HG02885 (cell line): ENCODE data around the gene ITCH.
A peak's percentile ranks its signal among the peaks of the same experiment; 100 is the strongest.
"Not testable (repeated sequence)": the region's sequence is repeated elsewhere in the genome, so short reads cannot be mapped to it uniquely, and the experiment has no call there.

Experiments used
- ATAC-seq: cut with Tn5 transposase; IDR thresholded peaks from one replicate; pipeline ENCODE4 v1.9.1; 2021; ENCODE audit warnings: mild to moderate bottlenecking; ENCODE audit not compliant: unreplicated experiment, poor library complexity

Gene ITCH

DNA sequence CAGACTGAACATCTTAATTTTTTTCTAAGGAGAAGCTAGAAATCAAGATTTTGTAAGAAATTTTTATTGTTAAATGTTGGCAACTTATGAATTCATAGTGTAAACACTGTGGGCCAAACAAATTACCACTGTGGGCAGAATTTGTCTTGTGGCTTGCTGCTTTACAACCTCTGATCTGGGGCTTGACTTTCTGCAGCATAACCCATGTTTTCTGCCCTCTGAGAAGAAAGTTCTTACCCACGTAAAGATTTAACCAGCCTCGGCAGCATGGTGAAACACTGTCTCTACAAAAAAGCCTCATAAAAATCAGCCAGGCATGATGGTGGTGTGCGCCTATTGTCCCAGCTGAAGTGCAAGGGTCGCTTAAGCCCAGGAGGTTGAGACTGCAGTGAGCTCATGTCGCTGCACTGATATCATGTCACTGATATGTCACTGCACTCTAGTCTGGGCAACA is 12.9 kb downstream of the ITCH start:
- no peak for ATAC-seq

- ATAC-seq, result peak; percentile 77
Observed at GRCh38 chr20:34377072-34377847, 14.2 kb downstream of the ITCH start.

DNA sequence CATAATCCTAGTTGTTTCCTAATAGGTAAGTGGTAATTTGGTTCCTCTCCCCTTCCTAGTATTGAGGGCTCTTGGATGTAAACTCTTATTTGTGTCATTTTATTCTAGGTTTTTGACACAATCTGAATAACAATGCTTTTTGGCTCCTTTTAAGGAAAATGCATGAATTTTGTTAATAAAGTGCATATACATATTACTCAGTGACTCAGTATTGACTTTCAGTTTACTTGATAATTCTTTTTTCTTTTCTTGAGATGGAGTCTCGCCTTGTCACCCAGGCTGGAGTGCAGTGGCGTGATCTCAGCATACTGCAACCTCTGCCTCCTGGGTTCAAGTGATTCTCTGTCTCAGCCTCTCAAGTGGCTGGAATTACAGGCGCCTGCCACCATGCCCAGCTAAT is 19.1 kb downstream of the ITCH start:
- ATAC-seq, result no peak

- ATAC-seq, result not testable (repeated sequence)
Observed at GRCh38 chr20:34382877-34383455, 19.9 kb downstream of the ITCH start.

DNA sequence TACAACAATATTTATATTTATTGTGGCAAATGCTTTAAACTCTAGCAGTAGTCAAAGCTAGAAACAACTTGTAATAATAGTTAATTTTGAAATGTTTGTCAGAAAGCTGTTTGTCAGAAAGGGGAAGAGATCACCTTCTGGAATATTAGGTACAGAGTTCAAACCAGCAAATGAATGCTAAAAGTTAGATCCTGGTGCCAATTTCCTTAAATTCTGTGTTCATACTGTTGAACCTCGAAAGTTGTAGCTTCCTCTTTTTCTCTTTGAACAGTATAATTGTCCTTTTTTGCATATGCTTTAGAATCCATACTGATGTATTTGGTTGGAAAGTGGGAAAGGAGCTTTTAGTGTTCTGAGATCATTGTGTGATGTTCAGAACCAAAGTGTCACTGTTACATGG is 22.4 kb downstream of the ITCH start:
- no peak for ATAC-seq

DNA sequence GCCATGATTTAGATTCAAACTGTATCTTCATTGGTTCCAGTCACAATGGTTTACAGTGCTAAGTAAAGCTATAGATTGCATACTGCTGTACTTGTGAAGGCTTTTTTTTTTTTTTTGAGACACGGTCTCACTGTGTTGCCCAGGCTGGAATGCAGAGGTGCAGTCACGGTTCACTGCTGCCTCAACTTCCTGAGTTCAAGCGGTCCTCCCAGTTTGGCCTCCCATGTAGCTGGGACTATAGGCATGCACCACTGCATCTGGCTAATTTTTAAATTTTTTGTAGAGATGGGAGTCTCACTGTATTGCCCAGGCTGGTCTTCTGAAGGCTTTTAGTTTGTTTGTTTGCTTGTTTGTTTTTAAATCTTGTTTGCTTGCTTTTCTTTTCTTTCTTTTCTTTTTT is 24.9 kb downstream of the ITCH start:
- no peak for ATAC-seq

DNA sequence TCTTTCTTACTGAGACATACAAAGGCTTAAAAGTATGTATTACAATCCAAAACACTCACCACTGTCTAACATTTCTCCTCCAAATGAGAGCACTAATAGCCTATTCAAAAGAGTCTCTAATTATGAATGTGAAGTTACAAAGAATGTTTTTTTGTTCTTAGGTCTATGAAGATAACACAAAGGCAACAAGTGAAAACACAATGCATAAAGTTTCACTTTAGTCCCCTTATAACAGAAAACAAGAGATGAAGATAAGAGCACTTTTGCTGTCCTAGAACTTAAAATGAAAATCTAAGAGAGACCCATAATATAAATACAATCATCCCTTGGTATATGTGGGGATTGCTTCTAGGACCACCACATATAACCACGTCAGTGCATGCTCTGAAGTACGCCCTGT is 25.6 kb downstream of the ITCH start:
- no peak for ATAC-seq

- no peak for ATAC-seq
Observed at GRCh38 chr20:34389206-34389953, 26.3 kb downstream of the ITCH start.

DNA sequence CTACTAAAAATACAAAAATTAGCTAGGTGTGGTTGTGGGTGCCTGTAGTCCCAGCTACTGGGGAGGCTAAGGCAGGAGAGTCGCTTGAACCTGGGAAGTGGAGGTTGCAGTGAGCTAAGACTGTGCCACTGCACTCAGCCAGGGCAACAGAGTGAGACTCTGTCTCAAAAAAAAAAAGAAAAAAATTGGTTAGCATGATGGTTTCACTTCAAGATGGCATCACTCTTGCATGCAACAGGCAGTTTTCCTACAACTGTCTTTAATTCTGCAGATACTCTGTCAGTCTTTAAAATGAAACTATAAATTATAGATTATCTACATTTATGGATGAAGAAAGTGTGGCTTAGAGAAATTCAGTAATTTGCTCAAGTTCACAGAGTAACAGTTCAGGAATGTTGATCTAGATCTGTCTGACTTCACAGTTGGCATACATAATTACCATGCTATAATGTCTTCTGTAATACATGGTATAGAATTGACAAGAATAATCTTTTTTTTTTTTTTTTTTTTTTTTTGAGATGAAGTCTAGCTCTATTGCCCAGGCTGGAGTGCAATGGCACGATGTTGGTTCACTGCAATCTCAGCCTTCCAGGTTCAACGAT is 27.0 kb downstream of the ITCH start:
- ATAC-seq, result no peak

GRCh38 chr20:34396408-34396807 is 33.3 kb downstream of the ITCH start:
- ATAC-seq, result no peak

- no peak for ATAC-seq
Observed at GRCh38 chr20:34397096-34397495, 34.0 kb downstream of the ITCH start.

DNA sequence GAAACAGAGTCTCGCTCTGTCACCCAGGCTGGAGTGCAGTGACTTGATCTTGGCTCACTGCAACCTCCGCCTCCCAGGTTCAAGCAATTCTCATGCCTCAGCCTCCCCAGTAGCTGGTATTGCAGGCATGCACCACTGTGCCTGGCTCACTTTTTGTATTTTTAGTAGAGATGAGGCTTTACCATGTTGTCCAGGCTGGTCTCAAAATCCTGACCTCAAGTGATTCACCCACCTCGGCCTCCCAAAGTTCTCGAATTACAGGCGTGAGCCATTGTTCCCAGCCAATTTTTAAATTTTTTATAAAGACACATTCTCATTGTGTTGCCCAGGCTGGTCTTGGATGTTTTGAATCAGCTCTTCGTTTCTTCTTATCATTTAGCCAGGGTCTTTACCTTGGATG is 37.7 kb downstream of the ITCH start:
- ATAC-seq, result not testable (repeated sequence)

DNA sequence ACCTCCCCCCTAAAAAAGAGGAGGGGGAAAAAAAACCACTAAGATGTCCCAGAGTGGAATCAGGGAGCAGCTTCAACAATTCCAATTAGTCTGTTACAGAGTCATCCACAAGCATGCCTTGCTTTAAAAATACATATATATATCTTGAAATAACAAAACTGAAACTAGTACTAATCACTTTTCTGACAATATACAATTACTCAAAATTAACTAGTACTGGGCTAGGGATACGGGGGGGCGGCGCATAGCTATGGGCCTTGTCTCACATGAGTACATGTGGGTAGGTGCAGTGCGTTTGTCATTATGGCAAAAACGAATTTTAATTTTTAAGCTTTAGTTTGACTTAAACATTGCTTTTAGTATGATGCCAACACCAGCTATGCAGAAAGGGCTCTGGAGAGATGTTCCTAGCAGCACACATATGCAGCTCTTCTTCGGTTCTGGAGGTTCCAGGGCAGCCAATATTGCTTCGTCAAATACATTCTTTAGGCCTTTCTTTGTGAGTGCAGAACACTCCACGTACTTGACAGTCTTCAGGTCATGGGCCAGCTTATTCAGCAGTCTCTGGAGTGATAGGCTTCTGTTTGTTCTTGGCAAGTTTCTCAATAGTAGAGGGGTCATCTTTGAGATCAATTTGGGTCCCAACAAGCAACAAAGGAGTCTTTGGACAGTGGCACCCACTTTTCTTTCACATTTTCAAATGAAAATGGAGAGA is 38.8 kb downstream of the ITCH start:
- no peak for ATAC-seq

- ATAC-seq, result no peak
Observed at GRCh38 chr20:34402461-34402860, 39.4 kb downstream of the ITCH start.

DNA sequence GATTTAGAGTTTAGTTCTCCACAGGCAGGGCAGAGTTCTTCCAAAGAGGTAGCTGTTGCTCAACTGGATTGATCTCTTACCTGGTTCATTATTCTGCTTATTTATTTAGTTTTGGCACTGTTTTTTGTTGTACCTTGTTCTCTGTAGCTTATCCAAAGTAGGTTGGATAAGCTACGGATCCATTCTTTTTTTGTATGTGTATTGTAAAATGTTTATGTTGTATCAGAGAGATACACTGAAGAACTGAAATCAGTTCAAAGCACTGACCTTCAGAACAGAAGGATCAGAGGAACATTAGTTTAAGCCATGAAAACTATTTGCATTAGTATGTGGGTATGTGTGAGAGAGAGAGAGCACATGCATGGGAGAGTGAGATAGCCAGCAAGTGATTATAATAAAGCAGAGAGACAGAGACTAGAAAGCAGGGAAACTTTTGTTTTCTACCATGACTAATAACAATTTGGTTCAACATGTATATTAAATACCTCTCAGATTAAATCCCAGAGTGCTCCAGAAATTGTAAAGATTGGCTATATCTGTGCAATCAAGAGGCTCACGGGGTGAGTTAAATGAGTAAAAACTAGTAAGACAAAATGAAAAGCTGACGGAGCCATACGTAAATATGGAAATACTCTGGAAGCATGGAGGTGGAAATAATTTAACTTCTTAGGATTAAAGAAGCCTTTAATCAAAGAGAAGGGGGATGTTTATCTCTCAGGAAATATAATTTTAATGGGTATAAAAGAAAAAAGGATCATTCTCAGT is 40.2 kb downstream of the ITCH start:
- ATAC-seq, result no peak

DNA sequence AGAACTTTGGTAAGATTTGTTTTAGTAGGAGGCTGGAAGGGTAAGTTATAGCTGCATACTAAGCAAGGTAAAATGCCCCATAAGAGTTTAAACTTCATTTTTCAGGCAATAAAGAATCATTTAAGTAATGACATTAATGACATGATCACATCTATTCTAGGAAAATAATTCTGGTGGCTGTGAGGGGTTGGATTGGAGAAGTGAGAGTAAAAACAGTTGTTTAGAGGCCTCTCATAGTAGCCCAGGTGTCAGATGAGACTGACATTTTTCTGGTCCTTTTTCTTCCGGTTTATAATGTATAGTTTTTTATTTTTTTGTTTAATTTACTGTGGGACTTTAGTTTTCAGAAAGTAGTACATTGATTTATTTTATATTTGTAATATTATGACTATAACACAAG is 40.8 kb downstream of the ITCH start:
- peak; percentile 64 for ATAC-seq

DNA sequence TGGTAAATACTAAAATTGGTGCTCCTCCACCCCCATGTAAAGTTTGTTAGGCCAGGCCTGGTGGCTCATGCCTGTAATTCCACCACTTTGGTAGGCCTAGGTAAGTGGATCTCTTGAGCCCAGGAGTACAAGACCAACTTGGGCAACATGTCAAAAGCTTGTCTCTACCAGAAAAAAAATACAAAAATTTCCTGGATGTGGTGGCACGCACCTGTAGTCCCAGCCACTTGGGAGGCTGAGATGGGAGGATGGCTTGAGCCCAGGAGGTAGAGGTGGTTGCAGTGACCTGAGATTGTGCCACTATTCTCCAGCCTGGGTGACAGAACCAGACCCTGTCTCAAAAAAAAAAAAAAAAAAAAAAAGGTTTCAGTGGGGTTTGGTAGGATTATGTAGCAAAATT is 41.7 kb downstream of the ITCH start:
- no peak for ATAC-seq

DNA sequence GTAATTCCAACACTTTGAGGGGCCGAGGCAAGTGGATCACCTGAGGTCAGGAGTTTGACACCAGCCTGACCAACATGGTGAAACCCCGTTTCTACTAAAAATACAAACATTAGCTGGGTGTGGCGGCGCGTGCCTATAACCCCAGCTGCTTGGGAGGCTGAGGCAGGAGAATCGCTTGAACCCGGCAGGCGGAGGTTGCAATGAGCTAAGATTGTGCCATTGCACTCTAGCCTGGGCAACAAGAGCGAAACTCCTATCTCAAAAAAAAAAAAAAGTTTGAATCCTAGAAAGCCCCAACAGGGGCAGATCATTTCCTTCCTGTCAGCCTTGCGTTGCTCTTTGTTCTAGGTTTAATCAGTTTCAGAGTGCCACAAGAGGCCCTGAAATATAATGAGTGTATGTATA is 42.2 kb downstream of the ITCH start:
- not testable (repeated sequence) for ATAC-seq

GRCh38 chr20:34405942-34406341 is 42.9 kb downstream of the ITCH start:
- ATAC-seq, result not testable (repeated sequence)
